ENCODE data around the gene OR4A16.

OR4A16 gene

GRCh38 chr11:55342901-55343300, at the start of gene OR4A16:
Gene OR4A16, plus strand, starts transcription at chr11:55343201. Its CDS starts 0 bp downstream, at chr11:55343201.
- no peak for DNase-seq

GRCh38 chr11:55324500-55324899, 18.5 kb upstream of the OR4A16 start:
- no peak for DNase-seq

- DNase-seq = no peak
Observed at GRCh38 chr11:55345306-55345705, 2.3 kb downstream of the OR4A16 start.

GRCh38 chr11:55349032-55349431, 6.0 kb downstream of the OR4A16 start:
- no peak for DNase-seq

GRCh38 chr11:55357560-55358184, 14.7 kb downstream of the OR4A16 start:
- DNase-seq = no peak

GRCh38 chr11:55367674-55368073, 24.7 kb downstream of the OR4A16 start, which contains the start of gene OR4A15:
Gene OR4A15, plus strand, starts transcription at chr11:55367974. Its CDS starts 0 bp downstream, at chr11:55367974.
- no peak for DNase-seq
